Activated B cell treated with CpG ODN at 0.5 μM for 24 hours (primary cell): Measurements from ENCODE around the gene UBL4B. TPM values are rescaled to one million over a fixed set of nuclear protein-coding genes. Genes with fewer than 3 reads are reported as not detected.

Experiments used
- ATAC-seq: fragments of 200-7000 bp; cut with Tn5 transposase; one replicate; pipeline ENCODE4 v1.10.0; 2021; ENCODE audit warnings: low read depth, mild to moderate bottlenecking, moderate library complexity
- CTCF ChIA-PET: fragments of 350-600 bp; sonication (Branson Sonifier 250); formaldehyde crosslinking; loops from one replicate; lab custom pipeline; 2021; ENCODE audit warnings: antibody characterized with exemption; lab: Charles Lee
- POLR2A ChIA-PET: fragments of 350-600 bp; sonication (Branson Sonifier 250); formaldehyde crosslinking; loops from one replicate; lab custom pipeline; 2021; ENCODE audit warnings: antibody characterized with exemption; lab: Charles Lee
- DNase-seq: peaks from one replicate; pipeline ENCODE4 v3.0.0; 2022
- H3K27ac Mint-ChIP-seq: one replicate; pipeline ENCODE4 v1.8.0; 2020; ENCODE audit warnings: mixed read lengths
- H3K27me3 Mint-ChIP-seq: one replicate; pipeline ENCODE4 v1.8.0; 2021; ENCODE audit warnings: mixed read lengths
- H3K36me3 Mint-ChIP-seq: one replicate; pipeline ENCODE4 v1.8.0; 2021; ENCODE audit warnings: low read depth, mixed read lengths
- H3K4me1 Mint-ChIP-seq: one replicate; pipeline ENCODE4 v1.8.0; 2021; ENCODE audit warnings: mixed read lengths
- H3K4me3 Mint-ChIP-seq: one replicate; pipeline ENCODE4 v1.8.0; 2020; ENCODE audit warnings: mild to moderate bottlenecking, mixed read lengths
- H3K9me3 Mint-ChIP-seq: one replicate; pipeline ENCODE4 v1.8.0; 2020; ENCODE audit warnings: mixed read lengths
- intact Hi-C: fragments of 100-400 bp; cut with micrococcal nuclease; formaldehyde crosslinking; loops from one replicate; pipeline ENCODE4 v1.15.1; 2024
- total RNA-seq: library from RNA; stranded (reverse); gene quantifications from 2 replicates; pipeline ENCODE4 v1.2.3, GENCODE V29; 2022
- TF ChIP-seq, protein P1 (sequence below): fragments of 200-600 bp; IDR thresholded peaks from one replicate; pipeline ENCODE4 v1.8.0; 2022; ENCODE audit warnings: antibody characterized with exemption, mild to moderate bottlenecking

UBL4B gene
- total RNA-seq, 1 donor from 2014 or later = not detected

DNA sequence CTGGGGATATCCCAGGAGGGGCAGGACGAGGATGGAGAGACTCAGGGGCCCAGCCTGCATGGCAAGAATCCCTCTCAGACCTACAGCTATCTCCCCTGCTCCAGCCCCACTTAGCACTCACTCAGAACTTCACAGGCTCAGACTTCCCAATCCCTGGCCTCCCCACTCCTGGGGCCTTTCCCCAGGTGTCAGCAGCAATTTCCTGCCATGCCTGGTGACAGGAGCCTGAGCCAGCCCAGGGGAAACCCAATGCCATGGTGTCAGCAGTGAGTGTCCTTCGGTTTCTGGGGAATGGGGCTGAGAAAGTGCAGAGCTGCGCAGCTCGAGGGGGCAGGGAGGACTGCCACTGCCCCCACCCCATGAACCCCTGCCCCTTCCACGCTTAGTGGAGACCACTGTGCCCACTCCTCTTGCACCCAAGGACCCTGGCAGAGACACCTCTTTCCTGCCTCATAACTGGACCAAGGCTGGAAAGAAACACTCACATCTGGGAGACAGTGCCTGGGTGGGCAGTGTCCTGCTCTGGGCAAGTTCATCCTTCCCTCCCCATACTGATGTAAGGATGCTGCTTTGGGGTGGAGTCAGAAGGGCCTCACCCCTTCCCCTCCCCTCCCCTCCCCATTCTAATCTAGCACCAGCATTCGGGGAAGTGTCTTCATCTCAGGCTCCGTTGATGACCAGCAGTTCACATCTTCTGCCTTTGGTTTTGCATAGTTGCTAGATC, 17.1 kb upstream of the UBL4B start:
- Mint-ChIP-seq H3K27me3 (peaks cover 16% of the 10 kb centered on the region), H3K27ac (no peak overlapping the region), H3K9me3 (no peaks in the 10 kb centered on the region), H3K4me3 (no peak overlapping the region), H3K36me3 (no peaks in the 10 kb centered on the region), H3K4me1 (no peaks in the 10 kb centered on the region)
- DNase-seq (no peak), ATAC-seq (no peak)
- ChIA-PET CTCF (no interaction called here), POLR2A (no interaction called here)
- TF ChIP-seq, protein P1, sequence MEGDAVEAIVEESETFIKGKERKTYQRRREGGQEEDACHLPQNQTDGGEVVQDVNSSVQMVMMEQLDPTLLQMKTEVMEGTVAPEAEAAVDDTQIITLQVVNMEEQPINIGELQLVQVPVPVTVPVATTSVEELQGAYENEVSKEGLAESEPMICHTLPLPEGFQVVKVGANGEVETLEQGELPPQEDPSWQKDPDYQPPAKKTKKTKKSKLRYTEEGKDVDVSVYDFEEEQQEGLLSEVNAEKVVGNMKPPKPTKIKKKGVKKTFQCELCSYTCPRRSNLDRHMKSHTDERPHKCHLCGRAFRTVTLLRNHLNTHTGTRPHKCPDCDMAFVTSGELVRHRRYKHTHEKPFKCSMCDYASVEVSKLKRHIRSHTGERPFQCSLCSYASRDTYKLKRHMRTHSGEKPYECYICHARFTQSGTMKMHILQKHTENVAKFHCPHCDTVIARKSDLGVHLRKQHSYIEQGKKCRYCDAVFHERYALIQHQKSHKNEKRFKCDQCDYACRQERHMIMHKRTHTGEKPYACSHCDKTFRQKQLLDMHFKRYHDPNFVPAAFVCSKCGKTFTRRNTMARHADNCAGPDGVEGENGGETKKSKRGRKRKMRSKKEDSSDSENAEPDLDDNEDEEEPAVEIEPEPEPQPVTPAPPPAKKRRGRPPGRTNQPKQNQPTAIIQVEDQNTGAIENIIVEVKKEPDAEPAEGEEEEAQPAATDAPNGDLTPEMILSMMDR = no peak
- intact Hi-C loops = no loop called here

DNA sequence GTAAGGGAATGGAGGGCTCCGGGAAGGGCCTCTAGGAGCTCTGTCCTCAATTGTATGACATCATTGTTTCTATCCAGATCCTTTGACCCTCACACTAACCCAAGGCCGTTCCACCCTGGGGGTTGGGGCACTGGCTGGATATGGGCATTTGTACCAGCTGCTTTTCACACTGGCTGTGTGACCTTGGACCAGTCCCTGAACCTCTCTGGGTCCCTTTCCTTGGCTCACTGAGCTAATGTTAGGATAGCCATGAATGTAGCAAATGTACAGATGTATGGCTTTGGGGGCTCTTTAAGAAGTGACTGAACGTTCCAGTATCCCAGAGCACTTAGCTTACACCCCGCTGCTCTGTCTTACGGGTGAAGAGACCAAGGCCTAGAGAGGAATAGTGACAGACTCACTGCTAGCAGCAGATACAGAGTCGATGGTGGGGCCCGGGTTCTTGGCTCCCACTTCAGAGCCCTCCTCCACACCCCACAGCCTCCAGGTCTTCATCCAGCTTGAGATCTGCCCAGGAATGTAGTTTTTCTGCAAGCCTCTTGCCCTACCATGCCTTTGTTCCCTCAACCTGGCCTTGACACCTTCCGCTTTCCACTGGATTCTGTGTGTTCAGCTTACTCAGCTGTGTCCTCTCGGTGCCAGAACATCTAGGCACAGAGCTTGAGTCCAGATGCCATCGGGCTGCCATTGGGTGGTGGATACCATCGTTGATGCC, 14.6 kb upstream of the UBL4B start:
- ATAC-seq = no peak
- POLR2A ChIA-PET = no interaction called here
- H3K4me3 Mint-ChIP-seq = no peak overlapping the region

DNA sequence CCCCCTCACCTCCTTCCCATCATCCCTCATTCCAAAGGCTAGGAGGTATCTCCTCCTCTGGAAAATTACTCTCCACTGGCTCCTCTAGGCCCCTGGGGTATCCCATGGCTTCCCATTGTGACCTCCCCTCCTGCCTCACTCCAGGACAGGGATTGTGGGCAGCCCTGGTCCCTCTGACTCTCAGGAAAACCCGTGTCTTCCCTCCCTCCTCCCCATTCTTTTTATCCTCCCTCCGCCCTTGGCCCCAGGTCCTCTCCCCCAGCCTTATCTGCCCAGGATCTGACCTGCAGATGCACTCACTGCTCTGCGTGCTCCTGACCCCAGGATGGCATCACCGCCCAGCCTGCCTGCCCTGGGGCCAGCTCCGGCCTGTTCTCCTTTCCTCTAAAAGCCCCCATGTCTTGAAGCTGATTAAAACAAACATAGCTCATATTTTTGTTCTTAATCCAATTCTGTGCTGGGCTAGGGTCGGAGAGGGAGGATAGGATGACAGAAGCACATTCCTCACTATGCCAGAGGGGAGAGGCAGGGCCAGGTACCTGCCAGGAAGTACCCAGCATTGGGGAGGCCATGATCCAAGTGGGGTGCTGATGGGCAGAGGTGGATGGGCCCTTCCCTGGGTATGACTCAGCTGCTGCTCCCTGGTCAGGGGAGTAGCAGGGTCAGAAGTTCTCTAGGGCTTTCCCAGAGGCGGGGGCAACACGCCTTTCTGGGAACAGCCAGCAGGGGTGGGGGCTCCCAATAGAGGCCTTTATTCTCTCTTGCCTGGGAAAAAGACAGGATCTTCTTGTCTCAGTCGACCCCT, 13.8 kb upstream of the UBL4B start:
- DNase-seq (no peak), ATAC-seq (no peak)
- intact Hi-C loops = no loop called here
- no peaks in the 10 kb centered on the region for H3K36me3 Mint-ChIP-seq
- TF ChIP-seq, protein P1 = no peak
- no peak overlapping the region for H3K4me3 Mint-ChIP-seq
- no peak overlapping the region for H3K27ac Mint-ChIP-seq
- peaks cover 16% of the 10 kb centered on the region for H3K4me1 Mint-ChIP-seq
- ChIA-PET POLR2A (no interaction called here), CTCF (interaction anchor here (0.9 kb wide), 1 partner anchor 8 kb away, joined by 3 read pairs; no protein-coding TSS in a partner anchor)
- H3K9me3 Mint-ChIP-seq = no peaks in the 10 kb centered on the region
- peaks cover 15% of the 10 kb centered on the region for H3K27me3 Mint-ChIP-seq

More for the DNA sequence above, 14.6 kb upstream of the UBL4B start:
- CTCF ChIA-PET = interaction anchor here (0.9 kb wide), 1 partner anchor 9 kb away, joined by 3 read pairs; no protein-coding TSS in a partner anchor
- no peak for DNase-seq
- Mint-ChIP-seq H3K9me3 (no peaks in the 10 kb centered on the region), H3K4me1 (peaks cover 14% of the 10 kb centered on the region), H3K36me3 (no peaks in the 10 kb centered on the region), H3K27me3 (peaks cover 15% of the 10 kb centered on the region), H3K27ac (no peak overlapping the region)
- intact Hi-C loops = no loop called here
- TF ChIP-seq, protein P1 = no peak

DNA sequence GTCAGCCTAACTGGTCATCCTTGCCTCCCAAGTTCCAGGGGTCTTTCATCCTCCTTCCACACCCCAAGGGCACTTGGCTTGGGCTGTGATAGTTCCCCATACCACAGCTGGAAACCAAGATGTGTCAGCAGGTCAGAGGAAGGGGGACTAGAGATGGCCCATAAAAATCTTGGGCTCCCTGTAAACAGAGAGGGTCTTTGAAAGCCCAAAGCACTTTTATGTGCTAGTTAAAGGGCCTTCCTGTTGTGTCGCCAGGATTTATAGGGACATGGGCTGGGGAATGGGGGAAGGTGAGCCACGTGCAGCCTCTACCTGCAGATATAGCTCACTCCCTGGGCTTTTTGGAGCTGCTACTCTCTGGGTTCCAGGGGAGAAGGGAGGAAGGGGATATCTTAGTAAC, 11.9 kb upstream of the UBL4B start:
- no peak overlapping the region for H3K4me3 Mint-ChIP-seq
- intact Hi-C loops = loop anchor here (5.0 kb wide), 1 partner anchor 33 kb away; no protein-coding TSS in a partner anchor
- H3K4me1 Mint-ChIP-seq = peaks cover 16% of the 10 kb centered on the region
- TF ChIP-seq, protein P1 = no peak
- peaks cover 9% of the 10 kb centered on the region for H3K27me3 Mint-ChIP-seq
- H3K36me3 Mint-ChIP-seq = no peaks in the 10 kb centered on the region
- ChIA-PET CTCF (no interaction called here), POLR2A (no interaction called here)
- no peaks in the 10 kb centered on the region for H3K9me3 Mint-ChIP-seq
- ATAC-seq (no peak), DNase-seq (no peak)
- no peak overlapping the region for H3K27ac Mint-ChIP-seq
